ENCODE results near the gene GATA3.

DNA sequence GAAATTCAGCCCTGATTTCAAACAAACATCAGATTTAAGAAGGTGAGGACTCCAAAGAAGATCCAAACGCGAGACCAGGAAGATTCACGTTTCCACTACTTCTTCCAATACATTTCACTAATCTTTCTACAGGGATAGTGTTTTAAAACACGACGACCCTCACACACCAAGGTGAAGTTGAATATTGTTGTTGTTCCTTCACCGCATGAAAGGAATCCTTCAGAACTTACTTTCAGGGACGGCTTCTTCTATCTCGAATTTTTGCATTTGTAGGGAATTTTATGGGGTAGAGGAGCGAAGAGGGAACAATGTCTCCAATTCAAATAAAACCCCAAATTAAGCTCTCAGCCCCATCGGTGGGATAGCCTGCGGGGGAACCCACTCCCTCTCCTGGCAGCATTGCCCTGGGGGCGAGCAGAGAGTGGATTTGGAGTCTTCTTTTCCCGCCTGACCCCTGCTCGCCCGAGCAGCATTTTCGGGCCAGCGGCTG is 1.5 kb upstream of the GATA3 start:
- TF ChIP-seq, protein P1, sequence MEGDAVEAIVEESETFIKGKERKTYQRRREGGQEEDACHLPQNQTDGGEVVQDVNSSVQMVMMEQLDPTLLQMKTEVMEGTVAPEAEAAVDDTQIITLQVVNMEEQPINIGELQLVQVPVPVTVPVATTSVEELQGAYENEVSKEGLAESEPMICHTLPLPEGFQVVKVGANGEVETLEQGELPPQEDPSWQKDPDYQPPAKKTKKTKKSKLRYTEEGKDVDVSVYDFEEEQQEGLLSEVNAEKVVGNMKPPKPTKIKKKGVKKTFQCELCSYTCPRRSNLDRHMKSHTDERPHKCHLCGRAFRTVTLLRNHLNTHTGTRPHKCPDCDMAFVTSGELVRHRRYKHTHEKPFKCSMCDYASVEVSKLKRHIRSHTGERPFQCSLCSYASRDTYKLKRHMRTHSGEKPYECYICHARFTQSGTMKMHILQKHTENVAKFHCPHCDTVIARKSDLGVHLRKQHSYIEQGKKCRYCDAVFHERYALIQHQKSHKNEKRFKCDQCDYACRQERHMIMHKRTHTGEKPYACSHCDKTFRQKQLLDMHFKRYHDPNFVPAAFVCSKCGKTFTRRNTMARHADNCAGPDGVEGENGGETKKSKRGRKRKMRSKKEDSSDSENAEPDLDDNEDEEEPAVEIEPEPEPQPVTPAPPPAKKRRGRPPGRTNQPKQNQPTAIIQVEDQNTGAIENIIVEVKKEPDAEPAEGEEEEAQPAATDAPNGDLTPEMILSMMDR (IDR thresholded peaks at IDR 0.05), result no peak
- TF ChIP-seq SIN3A (IDR thresholded peaks at IDR 0.05; ENCODE audit: borderline replicate concordance, insufficient read depth, low read depth, low read length), result no peak
- TF ChIP-seq, protein P2, sequence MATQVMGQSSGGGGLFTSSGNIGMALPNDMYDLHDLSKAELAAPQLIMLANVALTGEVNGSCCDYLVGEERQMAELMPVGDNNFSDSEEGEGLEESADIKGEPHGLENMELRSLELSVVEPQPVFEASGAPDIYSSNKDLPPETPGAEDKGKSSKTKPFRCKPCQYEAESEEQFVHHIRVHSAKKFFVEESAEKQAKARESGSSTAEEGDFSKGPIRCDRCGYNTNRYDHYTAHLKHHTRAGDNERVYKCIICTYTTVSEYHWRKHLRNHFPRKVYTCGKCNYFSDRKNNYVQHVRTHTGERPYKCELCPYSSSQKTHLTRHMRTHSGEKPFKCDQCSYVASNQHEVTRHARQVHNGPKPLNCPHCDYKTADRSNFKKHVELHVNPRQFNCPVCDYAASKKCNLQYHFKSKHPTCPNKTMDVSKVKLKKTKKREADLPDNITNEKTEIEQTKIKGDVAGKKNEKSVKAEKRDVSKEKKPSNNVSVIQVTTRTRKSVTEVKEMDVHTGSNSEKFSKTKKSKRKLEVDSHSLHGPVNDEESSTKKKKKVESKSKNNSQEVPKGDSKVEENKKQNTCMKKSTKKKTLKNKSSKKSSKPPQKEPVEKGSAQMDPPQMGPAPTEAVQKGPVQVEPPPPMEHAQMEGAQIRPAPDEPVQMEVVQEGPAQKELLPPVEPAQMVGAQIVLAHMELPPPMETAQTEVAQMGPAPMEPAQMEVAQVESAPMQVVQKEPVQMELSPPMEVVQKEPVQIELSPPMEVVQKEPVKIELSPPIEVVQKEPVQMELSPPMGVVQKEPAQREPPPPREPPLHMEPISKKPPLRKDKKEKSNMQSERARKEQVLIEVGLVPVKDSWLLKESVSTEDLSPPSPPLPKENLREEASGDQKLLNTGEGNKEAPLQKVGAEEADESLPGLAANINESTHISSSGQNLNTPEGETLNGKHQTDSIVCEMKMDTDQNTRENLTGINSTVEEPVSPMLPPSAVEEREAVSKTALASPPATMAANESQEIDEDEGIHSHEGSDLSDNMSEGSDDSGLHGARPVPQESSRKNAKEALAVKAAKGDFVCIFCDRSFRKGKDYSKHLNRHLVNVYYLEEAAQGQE (IDR thresholded peaks at IDR 0.05; ENCODE audit: insufficient read depth in 1 of 2, low read depth in 2 of 2, low read length in 1 of 2), result no peak
